A673 (cell line): ENCODE results near the gene AGAP1. TPM values are rescaled to one million over a fixed set of nuclear protein-coding genes. Genes with fewer than 3 reads are reported as not detected.

ENCODE experiments used
- BruUV-seq: library from RNA; stranded (reverse); fragments of 400-500 nt; replicated peaks from 2 replicates; lab custom pipeline; 2021; lab: Mats Ljungman, UMichigan
- CTCF ChIA-PET: fragments of 300-600 bp; sonication (Branson Sonifier 250); formaldehyde crosslinking; loops from one replicate; lab custom pipeline; 2022; ENCODE audit warnings: antibody characterized with exemption; lab: Charles Lee
- POLR2A ChIA-PET: fragments of 300-600 bp; sonication (Branson Sonifier 250); formaldehyde crosslinking; loops from one replicate; lab custom pipeline; 2022; ENCODE audit warnings: antibody characterized with exemption; ENCODE audit not compliant: low non-redundant PET; lab: Charles Lee
- DNase-seq: peaks from one replicate; pipeline ENCODE4 v3.0.0-alpha.2; 2015; ENCODE audit warnings: low spot score
- H3K27ac ChIP-seq: fragments of 200-600 bp; sonication (generic); 2 replicates; pipeline ENCODE4 v1.5.1; 2016; ENCODE audit warnings: mixed run types, low read depth, mild to moderate bottlenecking, mixed read lengths, antibody characterized with exemption, low read length; ENCODE audit not compliant: poor library complexity, severe bottlenecking
- H3K27me3 ChIP-seq: fragments of 200-600 bp; sonication (generic); replicated peaks from 2 replicates; pipeline ENCODE4 v1.6.1; 2017; ENCODE audit warnings: mixed run types, low read depth, mild to moderate bottlenecking, mixed read lengths, antibody characterized with exemption, low read length; ENCODE audit not compliant: insufficient read depth, poor library complexity
- H3K36me3 ChIP-seq: fragments of 200-600 bp; sonication (generic); 2 replicates; pipeline ENCODE4 v1.6.1; 2016; ENCODE audit warnings: mixed run types, mild to moderate bottlenecking, mixed read lengths, antibody characterized with exemption, low read length; ENCODE audit not compliant: insufficient read depth, poor library complexity, severe bottlenecking
- H3K4me1 ChIP-seq: fragments of 200-600 bp; sonication (generic); 2 replicates; pipeline ENCODE4 v1.6.1; 2017; ENCODE audit warnings: mixed run types, mild to moderate bottlenecking, mixed read lengths, antibody characterized with exemption, low read length; ENCODE audit not compliant: insufficient read depth, poor library complexity, severe bottlenecking
- H3K4me3 ChIP-seq: fragments of 200-600 bp; sonication (generic); 2 replicates; pipeline ENCODE4 v1.5.1; 2016; ENCODE audit warnings: low read depth, mixed run types, mild to moderate bottlenecking, mixed read lengths, low read length; ENCODE audit not compliant: poor library complexity, severe bottlenecking
- H3K9me3 ChIP-seq: fragments of 200-600 bp; sonication (generic); 2 replicates; pipeline ENCODE4 v1.6.1; 2016; ENCODE audit warnings: mixed run types, low read depth, mild to moderate bottlenecking, mixed read lengths, antibody characterized with exemption, low read length; ENCODE audit not compliant: poor library complexity, severe bottlenecking
- CTCF ChIP-seq: fragments of 300-800, 200-600 bp; sonication (generic); conservative IDR thresholded peaks from 2 replicates; pipeline ENCODE4 v1.5.1; 2017; ENCODE audit warnings: low read depth, mild to moderate bottlenecking, antibody characterized with exemption, low read length, moderate library complexity, mixed read lengths
- EZH2 ChIP-seq: fragments of 200-600 bp; sonication (generic); IDR thresholded peaks from 2 replicates; pipeline ENCODE4 v1.6.1; 2017; ENCODE audit warnings: borderline replicate concordance, low read depth, mild to moderate bottlenecking, mixed read lengths, antibody characterized with exemption, low read length; ENCODE audit not compliant: poor library complexity, severe bottlenecking
- intact Hi-C: fragments of 100-400 bp; cut with micrococcal nuclease; formaldehyde crosslinking; loops from one replicate; pipeline ENCODE4 v1.10.0; 2022; ENCODE audit not compliant: unreplicated experiment
- total RNA-seq: library from RNA; stranded (reverse); gene quantifications from 2 replicates; pipeline ENCODE4 v1.2.3, GENCODE V29; 2021

Gene AGAP1
- total RNA-seq, 1 experiment from 2014 or later, result 25.3 TPM

- Histone ChIP-seq H3K36me3 (no peaks in the 10 kb centered on the region), H3K4me3 (no peak overlapping the region), H3K27me3 (no peaks in the 10 kb centered on the region), H3K4me1 (no peaks in the 10 kb centered on the region), H3K9me3 (no peaks in the 10 kb centered on the region), H3K27ac (no peak overlapping the region)
- BruUV-seq, result no TSS peak
- ChIA-PET CTCF (no interaction called here), POLR2A (no interaction called here)
- no peak for TF ChIP-seq EZH2
- no peak for TF ChIP-seq CTCF
- intact Hi-C loops, result no loop called here
- DNase-seq, result no peak
These were observed 210.0 kb downstream of the AGAP1 start for GRCh38 chr2:235703711-235704295.

- CTCF ChIA-PET, result no interaction called here
These were observed 211.5 kb downstream of the AGAP1 start for GRCh38 chr2:235705296-235705695.

GRCh38 chr2:235706506-235706905 is 212.7 kb downstream of the AGAP1 start:
- ChIA-PET CTCF (no interaction called here), POLR2A (no interaction called here)
- Histone ChIP-seq H3K36me3 (no peaks in the 10 kb centered on the region), H3K9me3 (no peaks in the 10 kb centered on the region), H3K4me3 (no peak overlapping the region), H3K4me1 (no peaks in the 10 kb centered on the region), H3K27ac (no peak overlapping the region), H3K27me3 (no peaks in the 10 kb centered on the region)
- no TSS peak for BruUV-seq
- TF ChIP-seq CTCF (no peak), EZH2 (no peak)
- intact Hi-C loops, result no loop called here
- no peak for DNase-seq

More at GRCh38 chr2:235705296-235705695, 211.5 kb downstream of the AGAP1 start:
- no peak for DNase-seq
- H3K9me3 ChIP-seq, result no peaks in the 10 kb centered on the region
- H3K36me3 ChIP-seq, result no peaks in the 10 kb centered on the region
- no peak overlapping the region for H3K4me3 ChIP-seq
- H3K27ac ChIP-seq, result no peak overlapping the region
- no peaks in the 10 kb centered on the region for H3K4me1 ChIP-seq
- no peaks in the 10 kb centered on the region for H3K27me3 ChIP-seq
- intact Hi-C loops, result no loop called here
- POLR2A ChIA-PET, result no interaction called here
- no peak for TF ChIP-seq EZH2
- no peak for TF ChIP-seq CTCF
- BruUV-seq, result no TSS peak
